Measurements from ENCODE around the gene DHRS7C.
"Not testable (repeated sequence)": the region's sequence is repeated elsewhere in the genome, so short reads cannot be mapped to it uniquely, and the experiment has no call there.

DHRS7C gene

GRCh38 chr17:9792181-9792840 lies 919 bp upstream of the DHRS7C start:
- no peak overlapping the region for H3K9ac ChIP-seq (ENCODE audit: low read depth in 1 of 2, low read length in 2 of 2)
- no peak overlapping the region for H3K27ac ChIP-seq (ENCODE audit: low read depth, low read length)
- no peak overlapping the region for H3K4me3 ChIP-seq (ENCODE audit: low read depth in 1 of 2, low read length in 2 of 2)
- no peaks in the 10 kb centered on the region for H3K36me3 ChIP-seq (ENCODE audit: control insufficient read depth in 1 of 2, insufficient read depth in 2 of 2, low read length in 2 of 2)
- no peaks in the 10 kb centered on the region for H3K27me3 ChIP-seq (ENCODE audit: control insufficient read depth in 1 of 2, insufficient read depth in 2 of 2, low read length in 2 of 2)
- no peaks in the 10 kb centered on the region for H3K9me3 ChIP-seq (ENCODE audit: control insufficient read depth in 1 of 2, low read length in 2 of 2)
- H3K4me1 ChIP-seq (ENCODE audit: control insufficient read depth in 1 of 2, insufficient read depth in 2 of 2, low read length in 2 of 2), result no peaks in the 10 kb centered on the region

GRCh38 chr17:9790316-9790715 lies 1.1 kb downstream of the DHRS7C start:
- H3K27me3 ChIP-seq (ENCODE audit: control insufficient read depth in 1 of 2, insufficient read depth in 2 of 2, low read length in 2 of 2), result no peaks in the 10 kb centered on the region
- no peaks in the 10 kb centered on the region for H3K36me3 ChIP-seq (ENCODE audit: control insufficient read depth in 1 of 2, insufficient read depth in 2 of 2, low read length in 2 of 2)
- H3K4me3 ChIP-seq (ENCODE audit: low read depth in 1 of 2, low read length in 2 of 2), result no peak overlapping the region
- no peak overlapping the region for H3K9ac ChIP-seq (ENCODE audit: low read depth in 1 of 2, low read length in 2 of 2)
- H3K4me1 ChIP-seq (ENCODE audit: control insufficient read depth in 1 of 2, insufficient read depth in 2 of 2, low read length in 2 of 2), result no peaks in the 10 kb centered on the region
- H3K9me3 ChIP-seq (ENCODE audit: control insufficient read depth in 1 of 2, low read length in 2 of 2), result no peaks in the 10 kb centered on the region
- no peak overlapping the region for H3K27ac ChIP-seq (ENCODE audit: low read depth, low read length)

- Histone ChIP-seq H3K4me1 (ENCODE audit: control insufficient read depth in 1 of 2, insufficient read depth in 2 of 2, low read length in 2 of 2) (no peaks in the 10 kb centered on the region), H3K27me3 (ENCODE audit: control insufficient read depth in 1 of 2, insufficient read depth in 2 of 2, low read length in 2 of 2) (no peaks in the 10 kb centered on the region), H3K4me3 (ENCODE audit: low read depth in 1 of 2, low read length in 2 of 2) (no peak overlapping the region), H3K9ac (ENCODE audit: low read depth in 1 of 2, low read length in 2 of 2) (no peak overlapping the region), H3K27ac (ENCODE audit: low read depth, low read length) (no peak overlapping the region), H3K9me3 (ENCODE audit: control insufficient read depth in 1 of 2, low read length in 2 of 2) (no peaks in the 10 kb centered on the region), H3K36me3 (ENCODE audit: control insufficient read depth in 1 of 2, insufficient read depth in 2 of 2, low read length in 2 of 2) (no peaks in the 10 kb centered on the region)
Observed at GRCh38 chr17:9788601-9789000, 2.8 kb downstream of the DHRS7C start.

- Histone ChIP-seq H3K36me3 (ENCODE audit: control insufficient read depth in 1 of 2, insufficient read depth in 2 of 2, low read length in 2 of 2) (no peaks in the 10 kb centered on the region), H3K27me3 (ENCODE audit: control insufficient read depth in 1 of 2, insufficient read depth in 2 of 2, low read length in 2 of 2) (peaks cover 0 to 3% of the 10 kb centered on the region in 2 donors), H3K9ac (ENCODE audit: low read depth in 1 of 2, low read length in 2 of 2) (no peak overlapping the region), H3K4me3 (ENCODE audit: low read depth in 1 of 2, low read length in 2 of 2) (no peak overlapping the region), H3K4me1 (ENCODE audit: control insufficient read depth in 1 of 2, insufficient read depth in 2 of 2, low read length in 2 of 2) (no peaks in the 10 kb centered on the region), H3K27ac (ENCODE audit: low read depth, low read length) (no peak overlapping the region), H3K9me3 (ENCODE audit: control insufficient read depth in 1 of 2, low read length in 2 of 2) (no peaks in the 10 kb centered on the region)
Observed at GRCh38 chr17:9784544-9784943, 6.8 kb downstream of the DHRS7C start.

GRCh38 chr17:9783465-9783864 lies 7.9 kb downstream of the DHRS7C start:
- H3K9me3 ChIP-seq (ENCODE audit: control insufficient read depth in 1 of 2, low read length in 2 of 2), result not testable (repeated sequence)

GRCh38 chr17:9783050-9783449 lies 8.3 kb downstream of the DHRS7C start:
- H3K4me3 ChIP-seq (ENCODE audit: low read depth in 1 of 2, low read length in 2 of 2), result no peak overlapping the region
- H3K9me3 ChIP-seq (ENCODE audit: control insufficient read depth in 1 of 2, low read length in 2 of 2), result no peaks in the 10 kb centered on the region
- no peaks in the 10 kb centered on the region for H3K4me1 ChIP-seq (ENCODE audit: control insufficient read depth in 1 of 2, insufficient read depth in 2 of 2, low read length in 2 of 2)
- no peak overlapping the region for H3K27ac ChIP-seq (ENCODE audit: low read depth, low read length)
- H3K9ac ChIP-seq (ENCODE audit: low read depth in 1 of 2, low read length in 2 of 2), result no peak overlapping the region
- H3K36me3 ChIP-seq (ENCODE audit: control insufficient read depth in 1 of 2, insufficient read depth in 2 of 2, low read length in 2 of 2), result no peaks in the 10 kb centered on the region
- H3K27me3 ChIP-seq (ENCODE audit: control insufficient read depth in 1 of 2, insufficient read depth in 2 of 2, low read length in 2 of 2), result peaks cover 0 to 3% of the 10 kb centered on the region in 2 donors

More at GRCh38 chr17:9783465-9783864, 7.9 kb downstream of the DHRS7C start:
- H3K9ac ChIP-seq (ENCODE audit: low read depth in 1 of 2, low read length in 2 of 2); H3K27me3 ChIP-seq (ENCODE audit: control insufficient read depth in 1 of 2, insufficient read depth in 2 of 2, low read length in 2 of 2); H3K36me3 ChIP-seq (ENCODE audit: control insufficient read depth in 1 of 2, insufficient read depth in 2 of 2, low read length in 2 of 2); H3K27ac ChIP-seq (ENCODE audit: low read depth, low read length); H3K4me3 ChIP-seq (ENCODE audit: low read depth in 1 of 2, low read length in 2 of 2); H3K4me1 ChIP-seq (ENCODE audit: control insufficient read depth in 1 of 2, insufficient read depth in 2 of 2, low read length in 2 of 2): not testable (repeated sequence)

GRCh38 chr17:9780552-9780951 lies 10.8 kb downstream of the DHRS7C start:
- Histone ChIP-seq H3K9me3 (ENCODE audit: control insufficient read depth in 1 of 2, low read length in 2 of 2) (no peaks in the 10 kb centered on the region), H3K36me3 (ENCODE audit: control insufficient read depth in 1 of 2, insufficient read depth in 2 of 2, low read length in 2 of 2) (no peaks in the 10 kb centered on the region)

GRCh38 chr17:9776911-9777310 lies 14.5 kb downstream of the DHRS7C start:
- H3K9ac ChIP-seq (ENCODE audit: low read depth in 1 of 2, low read length in 2 of 2), result no peak overlapping the region
- H3K27me3 ChIP-seq (ENCODE audit: control insufficient read depth in 1 of 2, insufficient read depth in 2 of 2, low read length in 2 of 2), result no peaks in the 10 kb centered on the region
- H3K27ac ChIP-seq (ENCODE audit: low read depth, low read length), result no peak overlapping the region
- no peaks in the 10 kb centered on the region for H3K4me1 ChIP-seq (ENCODE audit: control insufficient read depth in 1 of 2, insufficient read depth in 2 of 2, low read length in 2 of 2)
- H3K4me3 ChIP-seq (ENCODE audit: low read depth in 1 of 2, low read length in 2 of 2), result no peak overlapping the region
- H3K9me3 ChIP-seq (ENCODE audit: control insufficient read depth in 1 of 2, low read length in 2 of 2), result no peaks in the 10 kb centered on the region
- H3K36me3 ChIP-seq (ENCODE audit: control insufficient read depth in 1 of 2, insufficient read depth in 2 of 2, low read length in 2 of 2), result no peaks in the 10 kb centered on the region

More at GRCh38 chr17:9780552-9780951, 10.8 kb downstream of the DHRS7C start:
- Histone ChIP-seq H3K27me3 (ENCODE audit: control insufficient read depth in 1 of 2, insufficient read depth in 2 of 2, low read length in 2 of 2) (peaks cover 0 to 3% of the 10 kb centered on the region in 2 donors), H3K4me1 (ENCODE audit: control insufficient read depth in 1 of 2, insufficient read depth in 2 of 2, low read length in 2 of 2) (no peaks in the 10 kb centered on the region), H3K4me3 (ENCODE audit: low read depth in 1 of 2, low read length in 2 of 2) (no peak overlapping the region), H3K27ac (ENCODE audit: low read depth, low read length) (no peak overlapping the region), H3K9ac (ENCODE audit: low read depth in 1 of 2, low read length in 2 of 2) (no peak overlapping the region)

- no peaks in the 10 kb centered on the region for H3K36me3 ChIP-seq (ENCODE audit: control insufficient read depth in 1 of 2, insufficient read depth in 2 of 2, low read length in 2 of 2)
- H3K9me3 ChIP-seq (ENCODE audit: control insufficient read depth in 1 of 2, low read length in 2 of 2), result no peaks in the 10 kb centered on the region
- H3K9ac ChIP-seq (ENCODE audit: low read depth in 1 of 2, low read length in 2 of 2), result no peak overlapping the region
- no peaks in the 10 kb centered on the region for H3K27me3 ChIP-seq (ENCODE audit: control insufficient read depth in 1 of 2, insufficient read depth in 2 of 2, low read length in 2 of 2)
- no peak overlapping the region for H3K4me3 ChIP-seq (ENCODE audit: low read depth in 1 of 2, low read length in 2 of 2)
- no peaks in the 10 kb centered on the region for H3K4me1 ChIP-seq (ENCODE audit: control insufficient read depth in 1 of 2, insufficient read depth in 2 of 2, low read length in 2 of 2)
- no peak overlapping the region for H3K27ac ChIP-seq (ENCODE audit: low read depth, low read length)
Observed at GRCh38 chr17:9772658-9773057, 18.7 kb downstream of the DHRS7C start.

- Histone ChIP-seq H3K36me3 (ENCODE audit: control insufficient read depth in 1 of 2, insufficient read depth in 2 of 2, low read length in 2 of 2) (no peaks in the 10 kb centered on the region), H3K27ac (ENCODE audit: low read depth, low read length) (no peak overlapping the region), H3K4me3 (ENCODE audit: low read depth in 1 of 2, low read length in 2 of 2) (no peak overlapping the region)
Observed at GRCh38 chr17:9771465-9771864, 19.9 kb downstream of the DHRS7C start.

More at GRCh38 chr17:9771465-9771864, 19.9 kb downstream of the DHRS7C start:
- Histone ChIP-seq H3K9ac (ENCODE audit: low read depth in 1 of 2, low read length in 2 of 2) (no peak overlapping the region), H3K4me1 (ENCODE audit: control insufficient read depth in 1 of 2, insufficient read depth in 2 of 2, low read length in 2 of 2) (no peaks in the 10 kb centered on the region), H3K27me3 (ENCODE audit: control insufficient read depth in 1 of 2, insufficient read depth in 2 of 2, low read length in 2 of 2) (no peaks in the 10 kb centered on the region), H3K9me3 (ENCODE audit: control insufficient read depth in 1 of 2, low read length in 2 of 2) (no peaks in the 10 kb centered on the region)

All from duodenal mucosa (tissue), 2 donors.